ENCODE results near the gene ADAMTS17.

ADAMTS17 gene

DNA sequence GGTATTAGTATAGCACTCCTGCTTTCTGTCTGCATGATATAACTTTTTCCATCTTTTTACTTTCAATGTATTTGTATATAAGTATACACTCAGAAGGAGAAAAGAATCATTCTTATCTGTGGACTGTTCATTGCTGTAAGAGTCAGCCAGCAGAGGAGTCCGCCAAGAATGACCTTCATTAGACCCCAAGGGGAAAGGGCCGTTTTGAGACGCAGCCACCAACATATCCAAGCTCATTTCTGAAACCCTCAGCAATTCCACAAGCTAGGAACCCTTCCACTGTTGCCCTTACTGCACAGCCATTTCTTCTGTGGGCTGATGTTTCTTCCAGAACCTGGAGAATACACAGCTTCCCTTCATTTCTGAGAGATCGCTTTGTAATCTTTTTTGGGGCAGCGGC, 301.8 kb downstream of the ADAMTS17 start:
- TF ChIP-seq, protein P1, sequence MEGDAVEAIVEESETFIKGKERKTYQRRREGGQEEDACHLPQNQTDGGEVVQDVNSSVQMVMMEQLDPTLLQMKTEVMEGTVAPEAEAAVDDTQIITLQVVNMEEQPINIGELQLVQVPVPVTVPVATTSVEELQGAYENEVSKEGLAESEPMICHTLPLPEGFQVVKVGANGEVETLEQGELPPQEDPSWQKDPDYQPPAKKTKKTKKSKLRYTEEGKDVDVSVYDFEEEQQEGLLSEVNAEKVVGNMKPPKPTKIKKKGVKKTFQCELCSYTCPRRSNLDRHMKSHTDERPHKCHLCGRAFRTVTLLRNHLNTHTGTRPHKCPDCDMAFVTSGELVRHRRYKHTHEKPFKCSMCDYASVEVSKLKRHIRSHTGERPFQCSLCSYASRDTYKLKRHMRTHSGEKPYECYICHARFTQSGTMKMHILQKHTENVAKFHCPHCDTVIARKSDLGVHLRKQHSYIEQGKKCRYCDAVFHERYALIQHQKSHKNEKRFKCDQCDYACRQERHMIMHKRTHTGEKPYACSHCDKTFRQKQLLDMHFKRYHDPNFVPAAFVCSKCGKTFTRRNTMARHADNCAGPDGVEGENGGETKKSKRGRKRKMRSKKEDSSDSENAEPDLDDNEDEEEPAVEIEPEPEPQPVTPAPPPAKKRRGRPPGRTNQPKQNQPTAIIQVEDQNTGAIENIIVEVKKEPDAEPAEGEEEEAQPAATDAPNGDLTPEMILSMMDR (IDR thresholded peaks at IDR 0.05; ENCODE audit: borderline replicate concordance, control extremely low read depth, extremely low read depth, insufficient read depth, missing control alignments), result no peak
- no peak for DNase-seq (ENCODE audit: low spot score)
- in situ Hi-C loops (cut with MboI; ENCODE audit: low sequenced_read_pairs, unreplicated experiment), result no loop called here

DNA sequence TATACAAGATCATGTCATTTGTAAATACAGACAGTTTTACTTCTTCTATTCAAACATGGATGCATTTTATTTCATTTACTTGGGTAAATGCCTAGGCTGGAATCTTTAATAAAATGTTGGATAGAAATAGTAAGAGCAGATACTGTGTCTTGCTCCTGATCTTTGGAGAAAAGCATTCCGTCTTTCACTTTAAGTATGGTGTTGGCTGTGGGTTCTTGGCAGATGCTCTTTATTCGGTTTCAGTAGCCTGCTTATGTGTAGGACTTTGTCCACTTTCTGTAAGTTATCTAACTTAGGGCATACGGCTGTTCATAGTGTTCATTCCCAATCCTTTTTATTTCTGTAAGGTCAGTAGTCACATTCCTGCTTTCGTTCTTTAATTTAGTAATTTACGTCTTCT, 303.0 kb downstream of the ADAMTS17 start:
- in situ Hi-C loops (cut with MboI; ENCODE audit: low sequenced_read_pairs, unreplicated experiment), result no loop called here
- DNase-seq (ENCODE audit: low spot score), result no peak
- TF ChIP-seq, protein P1 (IDR thresholded peaks at IDR 0.05; ENCODE audit: borderline replicate concordance, control extremely low read depth, extremely low read depth, insufficient read depth, missing control alignments), result no peak

DNA sequence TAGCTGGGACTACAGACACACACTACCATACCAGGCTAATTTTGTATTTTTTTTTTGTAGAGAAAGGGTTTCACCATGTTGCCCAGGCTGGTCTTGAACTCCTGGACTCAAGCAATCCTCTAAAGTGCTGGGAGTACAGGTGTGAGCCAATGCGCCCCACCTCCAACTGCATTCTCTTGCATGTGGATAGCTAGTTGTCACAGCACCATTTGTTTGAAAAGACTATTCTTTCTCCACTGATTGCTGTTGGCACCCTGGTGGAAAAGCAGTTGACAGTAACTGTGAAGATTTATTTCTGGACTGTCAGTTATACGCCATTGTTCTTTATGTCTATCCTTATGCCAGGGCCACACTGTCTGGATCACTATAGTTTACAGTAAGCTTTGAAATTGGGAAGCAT, 303.9 kb downstream of the ADAMTS17 start:
- in situ Hi-C loops (cut with MboI; ENCODE audit: low sequenced_read_pairs, unreplicated experiment), result no loop called here
- no peak for DNase-seq (ENCODE audit: low spot score)
- TF ChIP-seq, protein P1 (IDR thresholded peaks at IDR 0.05; ENCODE audit: borderline replicate concordance, control extremely low read depth, extremely low read depth, insufficient read depth, missing control alignments), result no peak

DNA sequence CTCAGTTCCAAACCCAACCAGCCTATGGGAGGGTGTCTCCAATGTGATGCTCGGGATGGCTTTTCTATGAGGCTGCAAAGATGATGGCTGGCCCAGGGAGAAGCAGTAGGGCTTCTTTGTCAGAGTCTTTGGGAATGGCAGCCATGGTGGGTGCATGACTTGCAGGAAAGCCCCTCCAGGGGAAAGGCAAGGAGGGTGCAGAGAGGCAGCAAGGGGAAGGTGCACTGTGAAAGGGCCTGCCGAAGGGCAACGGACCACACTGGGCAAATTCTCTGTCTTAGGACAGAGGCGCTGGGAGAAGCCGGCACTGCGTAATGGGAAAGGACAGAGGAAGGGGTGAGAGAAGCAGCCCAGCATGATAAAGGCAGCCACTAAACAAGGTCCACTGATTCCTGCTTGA, 305.8 kb downstream of the ADAMTS17 start:
- TF ChIP-seq, protein P1 (IDR thresholded peaks at IDR 0.05; ENCODE audit: borderline replicate concordance, control extremely low read depth, extremely low read depth, insufficient read depth, missing control alignments), result no peak

DNA sequence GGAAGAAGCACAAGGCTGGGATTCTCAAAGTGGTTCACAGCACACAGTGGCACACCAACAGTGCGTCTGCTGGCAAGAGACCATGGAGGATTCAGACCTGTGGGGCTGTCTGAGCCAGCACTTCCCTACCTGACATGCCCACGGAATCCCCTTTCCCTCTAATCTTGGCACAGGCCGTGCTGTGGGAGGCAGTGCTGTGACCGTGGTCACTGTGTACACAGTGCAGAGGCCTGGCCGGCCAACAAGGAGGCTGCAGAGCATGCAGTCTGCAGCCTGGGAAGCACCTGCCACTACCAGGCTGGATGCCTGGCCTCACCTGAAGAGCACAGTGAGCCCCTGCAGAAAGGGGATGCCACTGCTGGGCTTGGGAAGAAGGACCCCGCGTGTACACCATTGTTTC, 307.6 kb downstream of the ADAMTS17 start:
- no peak for DNase-seq (ENCODE audit: low spot score)
- TF ChIP-seq, protein P1 (IDR thresholded peaks at IDR 0.05; ENCODE audit: borderline replicate concordance, control extremely low read depth, extremely low read depth, insufficient read depth, missing control alignments), result no peak

More for the DNA sequence above, 305.8 kb downstream of the ADAMTS17 start:
- DNase-seq (ENCODE audit: low spot score), result no peak
- in situ Hi-C loops (cut with MboI; ENCODE audit: low sequenced_read_pairs, unreplicated experiment), result no loop called here

DNA sequence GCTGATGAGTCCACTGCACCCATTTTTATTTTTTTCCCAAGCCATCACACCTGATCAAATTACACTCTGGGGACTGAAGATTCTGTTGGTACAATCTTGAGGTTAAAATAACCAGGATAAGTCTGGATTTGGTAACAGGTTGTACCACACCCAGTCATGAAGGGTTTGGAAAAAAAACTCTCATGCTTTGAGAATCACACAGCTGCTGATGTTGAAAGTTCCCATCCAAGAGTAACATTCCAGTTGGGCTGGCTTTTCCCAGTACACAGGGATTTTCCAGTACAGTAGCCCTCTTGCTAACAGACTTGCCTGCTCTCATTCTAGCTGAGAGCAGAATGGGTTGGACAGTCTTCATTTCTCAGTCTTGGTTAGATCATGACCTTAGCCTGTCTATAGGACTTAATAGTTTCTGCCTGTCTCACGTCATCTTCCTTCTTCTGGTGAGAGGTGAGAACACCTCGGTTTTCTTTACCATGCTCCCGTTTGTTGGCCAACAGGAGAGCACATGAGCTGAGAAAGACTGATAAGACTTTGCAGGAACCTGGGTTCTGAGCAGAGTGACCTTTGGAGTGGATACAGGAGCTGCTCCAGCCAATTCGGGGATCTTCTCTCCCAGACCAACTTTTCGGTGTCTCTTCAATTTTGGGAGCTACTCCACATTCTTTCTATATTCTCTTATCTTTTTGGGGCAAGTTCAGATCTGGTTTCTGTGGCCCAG, 308.5 kb downstream of the ADAMTS17 start:
- DNase-seq (ENCODE audit: low spot score), result no peak
- TF ChIP-seq, protein P1 (IDR thresholded peaks at IDR 0.05; ENCODE audit: borderline replicate concordance, control extremely low read depth, extremely low read depth, insufficient read depth, missing control alignments), result no peak
- in situ Hi-C loops (cut with MboI; ENCODE audit: low sequenced_read_pairs, unreplicated experiment), result no loop called here

More for the DNA sequence above, 307.6 kb downstream of the ADAMTS17 start:
- in situ Hi-C loops (cut with MboI; ENCODE audit: low sequenced_read_pairs, unreplicated experiment), result no loop called here

All from GM13976 (cell line).